Measurements from ENCODE around the gene TASL.
"Not testable (repeated sequence)": the region's sequence is repeated elsewhere in the genome, so short reads cannot be mapped to it uniquely, and the experiment has no call there.

The TASL gene, protein sequence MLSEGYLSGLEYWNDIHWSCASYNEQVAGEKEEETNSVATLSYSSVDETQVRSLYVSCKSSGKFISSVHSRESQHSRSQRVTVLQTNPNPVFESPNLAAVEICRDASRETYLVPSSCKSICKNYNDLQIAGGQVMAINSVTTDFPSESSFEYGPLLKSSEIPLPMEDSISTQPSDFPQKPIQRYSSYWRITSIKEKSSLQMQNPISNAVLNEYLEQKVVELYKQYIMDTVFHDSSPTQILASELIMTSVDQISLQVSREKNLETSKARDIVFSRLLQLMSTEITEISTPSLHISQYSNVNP

GRCh38 chrX:30577362-30577991 is at the start of gene TASL:
Gene TASL, minus strand, starts transcription at chrX:30577766. Its CDS starts 17,411 bp downstream, at chrX:30560355.
- no peak for DNase-seq (ENCODE audit: low read depth)

DNA sequence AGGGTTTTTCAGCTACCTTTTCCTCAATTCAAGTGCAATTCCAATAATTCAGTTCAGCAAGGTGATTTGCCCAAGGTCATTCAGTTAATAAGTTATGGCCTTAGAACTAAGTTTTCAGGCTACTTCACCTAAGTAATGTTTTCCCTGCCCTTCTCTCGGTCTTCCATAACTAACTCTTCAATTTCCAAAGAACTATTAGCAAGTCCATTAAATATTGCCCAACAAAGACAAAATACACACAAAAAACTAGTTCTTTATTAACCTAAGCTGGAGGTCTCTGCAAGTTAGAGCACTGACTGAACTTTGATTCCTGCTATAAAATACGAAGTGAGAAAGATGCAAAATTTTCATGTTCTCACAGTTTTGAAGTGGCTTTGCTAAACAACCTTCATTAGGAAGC is 48.8 kb upstream of the TASL start:
- DNase-seq (ENCODE audit: low read depth), result no peak

DNA sequence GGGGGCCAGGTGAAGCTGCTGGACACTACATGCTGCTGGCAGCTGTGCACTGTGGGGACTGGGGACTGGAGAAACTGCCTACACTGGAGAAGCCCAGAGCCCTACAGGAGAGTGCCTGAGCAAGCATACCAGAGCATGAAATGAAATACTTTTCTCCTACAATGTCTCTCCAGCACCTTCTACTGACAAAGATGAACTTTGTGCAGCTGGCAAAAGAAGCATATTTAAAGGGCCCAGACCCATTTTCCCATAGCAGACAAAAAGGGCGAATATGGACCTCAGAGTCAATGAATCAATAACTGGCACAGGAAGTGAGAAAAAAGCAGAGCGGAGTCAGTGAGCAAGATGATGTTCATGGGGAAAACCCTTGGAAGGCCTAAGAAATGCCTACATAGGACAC is 44.8 kb upstream of the TASL start:
- no peak for DNase-seq (ENCODE audit: low read depth)

- peak; percentile 76 for DNase-seq (ENCODE audit: low read depth)
These were observed 43.5 kb upstream of the TASL start for GRCh38 chrX:30620980-30621618.

DNA sequence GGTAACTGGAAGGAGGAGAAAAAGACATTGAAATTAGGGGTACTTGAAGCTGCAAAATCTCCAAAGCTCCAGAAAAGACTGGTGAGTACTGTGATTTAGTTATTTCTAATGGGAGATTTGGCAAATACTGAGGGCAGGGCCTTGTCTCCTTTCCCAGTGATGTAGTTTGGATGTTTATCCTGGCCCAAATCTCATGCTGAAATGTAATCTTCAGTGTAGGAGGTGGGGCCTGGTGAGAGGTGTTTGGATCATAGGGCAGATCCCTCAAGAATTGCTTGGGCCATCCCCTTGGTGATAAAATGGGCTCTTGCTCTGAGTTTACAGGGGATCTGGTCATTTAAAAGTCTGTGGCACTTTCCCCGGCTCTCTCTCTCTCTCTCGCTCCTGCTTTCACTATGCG is 42.6 kb upstream of the TASL start:
- DNase-seq (ENCODE audit: low read depth), result no peak

DNA sequence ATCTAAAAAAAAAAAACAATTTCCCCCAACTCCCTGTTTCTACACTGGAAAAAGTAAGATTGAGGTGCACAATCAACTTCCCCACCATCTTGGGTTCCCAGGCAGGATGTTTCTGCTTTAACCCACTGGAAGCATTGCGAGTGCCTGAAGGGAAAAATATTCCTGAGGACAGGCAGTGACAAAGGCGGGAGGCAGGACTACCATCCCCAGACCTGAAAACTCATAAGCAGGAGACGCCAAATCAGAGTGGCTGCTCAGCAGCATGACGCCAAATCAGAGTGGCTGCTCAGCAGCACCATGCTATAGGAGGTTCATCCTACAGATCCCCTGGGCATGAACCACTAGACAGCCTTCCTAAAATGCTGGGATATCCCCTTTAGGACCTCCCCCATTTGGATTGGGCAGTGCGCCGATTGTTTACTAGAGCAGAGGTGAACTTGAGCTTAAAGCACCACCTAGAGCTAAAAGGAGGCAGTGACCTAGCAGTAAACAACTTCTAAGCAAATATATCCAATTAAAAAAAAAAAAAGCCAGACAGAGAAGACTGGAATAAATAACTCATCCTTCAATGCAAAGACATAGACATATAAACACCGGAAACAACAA is 40.7 kb upstream of the TASL start:
- DNase-seq (ENCODE audit: low read depth), result no peak

GRCh38 chrX:30615229-30615628 is 37.7 kb upstream of the TASL start:
- DNase-seq (ENCODE audit: low read depth), result no peak

GRCh38 chrX:30613721-30614120 is 36.2 kb upstream of the TASL start:
- no peak for DNase-seq (ENCODE audit: low read depth)

DNA sequence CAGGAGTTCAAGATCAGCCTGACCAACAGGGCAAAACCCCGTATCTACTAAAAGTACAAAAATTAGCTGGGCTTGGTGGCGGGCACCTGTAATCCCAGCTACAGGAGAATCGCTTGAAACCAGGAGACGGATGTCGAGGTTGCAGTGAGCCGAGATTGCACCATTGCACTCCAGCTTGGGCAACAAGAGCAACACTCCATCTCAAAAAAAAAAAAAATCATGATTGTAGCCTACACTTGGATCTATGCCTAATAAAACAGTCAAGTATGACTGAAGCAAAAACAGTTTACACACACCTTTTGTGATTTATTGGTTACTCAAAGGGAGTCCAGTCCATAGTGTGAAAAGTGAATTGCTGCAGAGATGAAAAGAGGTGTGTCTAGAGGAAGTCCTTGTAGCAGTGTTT is 34.7 kb upstream of the TASL start:
- no peak for DNase-seq (ENCODE audit: low read depth)

GRCh38 chrX:30610026-30610425 is 32.5 kb upstream of the TASL start:
- no peak for DNase-seq (ENCODE audit: low read depth)

GRCh38 chrX:30607155-30607554 is 29.6 kb upstream of the TASL start:
- no peak for DNase-seq (ENCODE audit: low read depth)

DNA sequence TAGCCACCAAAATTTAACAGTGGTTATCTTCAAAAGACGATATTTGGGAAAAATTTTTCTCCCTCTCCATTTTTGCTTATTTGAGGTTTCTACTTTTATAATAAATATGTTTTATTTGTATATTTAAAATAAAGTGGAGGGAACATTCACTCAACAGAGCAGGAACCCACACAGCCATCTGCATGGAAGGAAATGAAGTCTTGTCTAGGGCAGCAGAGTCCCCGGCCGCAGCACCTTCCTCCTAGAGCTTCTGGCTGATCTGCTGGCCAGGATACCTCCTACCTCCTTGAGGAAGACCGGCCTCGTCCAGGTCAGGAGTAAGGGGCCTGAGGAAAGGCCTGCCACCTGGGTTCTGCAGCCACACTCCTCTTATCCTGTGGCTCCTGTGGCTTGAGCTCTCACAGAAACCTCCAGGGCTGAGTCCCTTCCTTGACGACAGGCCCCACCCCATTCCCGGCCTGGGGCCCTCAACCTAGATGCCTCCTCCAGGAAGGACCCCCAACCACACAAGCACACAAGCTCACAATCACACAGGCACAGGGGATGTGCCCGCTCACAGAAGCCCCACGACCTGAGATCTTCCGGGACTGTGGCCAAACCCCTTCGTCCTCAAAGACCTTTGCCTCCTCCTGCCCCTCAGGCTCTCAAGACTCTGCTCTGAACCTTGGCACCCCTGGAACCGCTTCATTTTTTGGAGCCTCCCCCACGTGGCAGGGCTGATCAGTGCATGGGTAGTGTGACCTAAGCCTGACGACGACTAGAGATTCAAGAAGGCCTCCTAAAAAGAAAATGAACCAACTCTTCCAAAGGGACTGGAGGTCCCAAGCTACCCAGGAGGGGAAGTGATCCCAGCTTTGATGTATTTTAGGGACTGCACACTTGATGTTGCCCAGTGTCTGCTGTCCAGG is 23.0 kb upstream of the TASL start:
- DNase-seq (ENCODE audit: low read depth), result not testable (repeated sequence)

DNA sequence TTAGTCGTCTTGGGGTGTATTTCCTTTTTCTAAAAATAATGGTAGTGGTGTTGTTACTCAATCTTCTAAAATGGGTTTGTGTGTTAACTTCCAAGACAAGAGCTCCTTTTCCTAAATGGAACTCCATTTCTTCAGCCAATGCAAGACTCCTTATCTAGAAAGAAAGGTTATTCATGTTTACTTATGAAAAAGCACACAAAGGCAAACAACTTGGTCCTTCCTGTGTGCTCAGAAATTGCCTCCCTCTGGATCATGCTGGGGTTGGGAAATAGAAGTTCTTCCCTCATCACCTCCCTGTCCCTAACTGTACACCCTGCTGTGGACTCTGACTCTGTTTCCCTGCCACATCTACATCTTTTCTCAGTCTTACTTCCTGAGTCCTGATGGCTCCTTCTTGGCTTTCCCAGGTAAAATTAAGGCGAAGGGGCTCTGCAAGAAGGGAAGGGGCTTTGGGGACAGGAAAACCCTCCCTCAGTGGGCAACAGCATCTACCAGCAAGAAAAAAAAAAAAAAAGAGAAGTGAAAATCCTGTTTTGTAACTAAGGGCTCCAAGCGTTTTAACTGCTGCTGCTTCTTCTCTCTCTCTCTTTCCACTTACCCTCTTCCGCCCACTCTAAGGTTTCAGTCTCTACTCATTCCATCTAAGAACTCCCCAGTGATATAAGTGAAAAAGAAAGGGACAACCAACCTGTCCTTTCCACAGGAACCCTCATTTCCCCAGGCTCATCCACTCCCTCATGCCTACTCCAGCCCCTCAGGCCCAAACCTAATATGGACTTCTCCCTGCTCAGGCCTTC is 19.8 kb upstream of the TASL start:
- DNase-seq (ENCODE audit: low read depth), result no peak

GRCh38 chrX:30593440-30594200 is 16.1 kb upstream of the TASL start:
- no peak for DNase-seq (ENCODE audit: low read depth)

- no peak for DNase-seq (ENCODE audit: low read depth)
These were observed 15.3 kb upstream of the TASL start for GRCh38 chrX:30592831-30593230.

DNA sequence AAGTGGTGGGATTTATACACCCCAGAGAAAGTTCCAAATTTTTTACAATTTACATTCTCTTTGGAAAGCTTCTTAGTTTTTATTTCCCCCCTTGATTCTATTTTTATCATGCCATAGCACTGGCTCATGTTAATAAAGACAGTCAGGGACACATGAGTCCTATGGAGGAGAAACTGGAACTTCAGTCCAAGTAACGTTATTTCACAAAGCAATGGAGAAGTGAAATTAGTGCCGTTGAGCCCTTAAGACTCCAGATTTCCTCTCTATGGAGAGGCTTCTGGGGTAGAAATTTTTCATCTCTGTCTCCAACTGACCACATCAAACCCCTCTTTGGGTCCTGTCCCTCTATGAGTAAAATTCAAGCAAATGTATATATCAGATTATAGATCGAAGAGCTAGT is 12.8 kb upstream of the TASL start:
- DNase-seq (ENCODE audit: low read depth), result no peak

DNA sequence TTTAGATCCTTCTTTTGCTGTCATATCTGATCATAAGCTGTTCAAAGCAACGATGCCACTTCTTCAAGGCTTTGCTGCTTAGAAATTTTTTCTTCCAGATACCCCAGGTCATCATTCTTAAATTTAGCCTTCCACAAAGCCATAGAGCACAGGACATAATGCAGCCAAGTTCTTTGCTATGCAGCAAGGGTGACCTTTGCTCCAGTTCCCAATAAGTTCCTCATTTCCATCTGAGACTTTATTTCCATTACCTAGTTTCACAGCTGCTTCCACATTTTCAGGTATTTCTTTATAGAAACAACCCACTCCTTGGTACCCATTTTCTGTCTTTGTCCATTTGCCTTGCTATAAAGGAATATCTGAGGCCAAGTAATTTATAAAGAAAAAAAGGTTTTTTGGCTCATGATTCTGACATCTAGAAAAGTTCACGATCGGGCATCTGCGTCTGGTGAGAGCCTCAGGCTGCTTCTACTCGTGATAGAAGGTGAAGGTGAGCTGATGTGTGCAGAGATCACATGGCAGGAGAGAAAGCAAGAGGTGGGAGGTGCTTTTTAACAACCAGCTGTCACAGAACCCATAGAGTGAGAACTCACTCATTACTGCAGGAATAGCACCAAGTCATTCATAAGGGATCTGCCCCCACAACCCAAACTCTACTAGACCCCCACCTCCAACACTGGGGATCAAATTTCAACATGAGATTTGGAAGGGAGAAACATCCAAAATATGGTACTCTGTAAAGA is 11.8 kb upstream of the TASL start:
- no peak for DNase-seq (ENCODE audit: low read depth)

- no peak for DNase-seq (ENCODE audit: low read depth)
These were observed 8.9 kb upstream of the TASL start for GRCh38 chrX:30586516-30586915.

DNA sequence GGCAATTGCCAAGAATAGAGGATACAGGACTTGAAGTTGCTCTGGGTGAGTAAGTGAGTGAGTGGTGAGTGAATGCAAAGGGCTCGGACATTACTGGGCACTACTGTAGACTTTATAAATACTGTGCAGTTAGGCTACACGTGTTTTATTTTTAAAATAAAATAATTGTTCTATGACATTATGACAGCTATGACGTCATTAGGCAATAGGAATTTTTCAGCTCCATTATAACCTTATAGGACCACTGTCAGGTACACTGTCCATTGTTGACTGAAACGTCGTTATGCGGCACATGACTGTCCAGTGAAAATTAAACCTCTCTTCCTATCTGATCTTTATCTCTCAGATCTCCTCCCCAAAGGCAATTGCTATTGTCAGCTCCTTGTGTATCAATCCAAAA is 5.1 kb upstream of the TASL start:
- no peak for DNase-seq (ENCODE audit: low read depth)

DNA sequence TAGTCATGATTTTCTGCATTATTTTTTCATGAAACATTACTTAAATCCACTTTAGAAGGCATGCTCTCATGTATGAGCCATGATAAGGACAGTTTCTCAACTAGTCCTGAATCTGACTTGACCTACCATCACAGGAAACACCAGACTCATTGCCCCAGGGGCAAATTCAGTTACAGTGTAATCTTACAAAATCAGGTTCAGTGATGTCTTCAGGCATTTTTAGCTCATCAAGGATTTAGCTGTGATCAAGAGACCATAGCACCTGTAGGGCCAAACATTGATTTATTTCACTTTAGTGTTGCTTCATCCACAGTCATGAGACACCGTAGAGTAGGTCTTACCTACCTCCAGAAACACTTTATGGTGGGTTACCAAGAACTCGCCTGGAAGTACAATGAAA is 3.1 kb upstream of the TASL start:
- no peak for DNase-seq (ENCODE audit: low read depth)
